A204.1 (cell line): ENCODE results near the gene TM7SF2.

Source experiments
- FAIRE-seq: peaks from 2 replicates; lab custom pipeline; 2012; peaks lifted over from hg19 to GRCh38; lab: Jason Lieb, UNC

Gene TM7SF2

DNA sequence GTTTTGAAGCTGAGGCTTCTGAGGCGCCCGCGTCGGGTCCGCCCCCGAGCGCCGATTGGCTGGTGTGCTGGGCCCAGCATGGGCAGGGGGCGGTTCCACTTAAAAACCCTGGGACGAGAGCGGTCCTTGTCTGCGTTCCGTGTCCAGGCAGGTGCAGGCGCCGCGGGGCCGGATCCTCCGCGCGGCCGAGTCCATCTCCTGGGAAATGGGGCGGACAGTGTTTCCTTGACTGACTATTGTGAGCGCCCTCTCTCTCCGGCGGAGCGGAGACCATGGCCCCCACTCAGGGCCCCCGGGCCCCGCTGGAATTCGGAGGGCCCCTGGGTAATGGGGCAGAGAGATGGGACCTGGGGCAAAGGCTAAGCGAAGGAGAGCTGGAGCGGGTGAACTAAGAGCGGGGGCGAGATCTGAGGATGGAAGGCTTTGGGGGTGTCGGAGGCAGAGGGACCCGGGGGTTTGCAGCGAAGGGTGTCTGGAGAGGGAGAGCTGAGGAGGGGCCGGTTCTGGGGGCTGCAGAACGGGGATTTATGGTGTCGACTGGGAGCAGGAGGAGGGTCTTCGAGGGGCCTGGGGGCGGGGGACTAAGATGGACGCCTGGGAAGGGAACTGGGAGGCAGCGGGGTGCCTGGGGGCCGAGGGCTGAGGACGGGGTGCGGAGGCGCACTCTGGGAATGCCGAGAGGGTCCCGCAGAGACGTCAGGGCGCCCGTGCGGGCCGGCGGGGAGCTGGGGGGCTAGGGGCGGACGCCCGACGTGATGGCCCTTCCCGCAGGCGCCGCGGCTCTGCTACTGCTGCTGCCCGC, at the start of gene TM7SF2:
TM7SF2 (plus strand) TSS at position 129 of the 802 bp plus-strand sequence; CDS start at position 273, 144 bp downstream.
- FAIRE-seq = no peak

DNA sequence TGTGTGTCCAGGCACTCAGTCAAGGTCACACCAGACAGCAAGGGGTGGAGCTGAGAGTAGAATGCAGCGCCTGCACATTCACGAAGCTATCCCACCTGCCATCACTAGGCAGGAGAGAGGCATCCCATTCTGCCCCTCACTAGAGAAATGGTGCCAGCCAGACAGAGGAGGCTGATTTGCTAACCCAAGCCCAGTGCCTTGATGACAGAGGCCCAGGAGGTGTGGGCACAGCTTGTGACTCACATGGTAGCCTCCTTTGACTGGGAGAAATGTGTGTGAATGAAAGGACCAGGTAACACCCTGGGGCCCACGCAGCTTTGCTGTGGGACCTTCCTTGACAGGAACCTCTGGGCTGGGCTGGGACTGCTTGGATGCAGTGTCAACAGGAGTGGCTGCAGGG, 48.1 kb upstream of the TM7SF2 start:
- no peak for FAIRE-seq

DNA sequence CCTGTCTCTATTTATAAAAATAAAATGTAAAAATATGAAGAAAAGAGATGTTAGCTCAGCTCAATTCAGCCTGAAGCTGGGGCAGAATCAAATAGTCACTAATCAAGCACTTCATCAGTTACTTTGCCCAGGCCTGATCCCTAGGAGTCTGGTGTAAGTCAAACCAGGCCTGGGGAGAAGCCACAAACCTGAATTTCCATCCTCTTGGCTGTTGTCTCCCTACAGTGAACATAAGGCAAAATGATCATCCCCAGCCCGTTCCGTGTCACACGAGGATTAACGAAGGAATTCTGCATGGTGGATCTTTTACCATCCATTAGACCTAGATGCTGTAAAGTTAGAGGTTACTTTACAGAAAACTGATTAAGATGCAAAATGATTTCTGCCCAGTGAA, 46.8 kb upstream of the TM7SF2 start:
- no peak for FAIRE-seq

DNA sequence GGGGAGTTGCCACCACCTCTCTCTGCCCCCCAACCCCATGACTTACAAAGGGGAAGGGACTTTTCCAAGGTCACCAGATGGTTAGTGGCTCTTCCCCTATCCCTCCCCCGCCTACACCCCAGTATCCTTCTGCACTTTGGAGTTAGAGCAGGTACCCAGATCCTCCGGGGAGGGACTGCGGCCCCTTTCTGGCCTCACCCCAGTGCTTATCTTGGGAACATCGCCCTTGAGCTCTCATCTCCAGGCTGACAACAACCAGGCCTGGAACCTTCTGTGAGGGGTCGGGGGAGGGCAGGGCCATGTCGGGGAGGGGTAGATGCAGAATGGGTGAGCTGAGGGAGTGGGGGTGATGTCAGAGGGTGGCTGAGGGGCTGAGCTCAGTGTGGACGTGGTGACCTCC, 45.8 kb upstream of the TM7SF2 start:
- no peak for FAIRE-seq

DNA sequence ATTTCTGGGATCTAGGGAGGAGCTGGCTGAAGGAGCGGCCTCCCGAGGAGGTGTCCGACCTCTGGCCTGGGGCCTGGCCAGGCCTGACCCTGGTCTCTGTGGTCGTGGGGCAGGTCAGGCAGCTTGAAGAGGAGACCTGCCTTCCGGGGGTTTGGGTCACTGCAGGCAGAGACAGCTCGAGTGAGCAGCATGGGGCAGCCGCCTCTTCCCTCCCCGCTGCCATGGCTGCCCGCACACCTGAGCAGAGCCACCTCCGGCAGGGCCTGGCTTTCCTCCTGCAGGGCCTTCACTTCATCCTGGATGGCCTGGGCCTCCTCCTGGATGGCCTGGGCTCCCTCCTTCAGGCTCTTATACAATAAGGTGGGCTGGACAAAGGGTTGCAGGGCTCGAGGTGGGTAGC, 45.4 kb upstream of the TM7SF2 start:
- no peak for FAIRE-seq

DNA sequence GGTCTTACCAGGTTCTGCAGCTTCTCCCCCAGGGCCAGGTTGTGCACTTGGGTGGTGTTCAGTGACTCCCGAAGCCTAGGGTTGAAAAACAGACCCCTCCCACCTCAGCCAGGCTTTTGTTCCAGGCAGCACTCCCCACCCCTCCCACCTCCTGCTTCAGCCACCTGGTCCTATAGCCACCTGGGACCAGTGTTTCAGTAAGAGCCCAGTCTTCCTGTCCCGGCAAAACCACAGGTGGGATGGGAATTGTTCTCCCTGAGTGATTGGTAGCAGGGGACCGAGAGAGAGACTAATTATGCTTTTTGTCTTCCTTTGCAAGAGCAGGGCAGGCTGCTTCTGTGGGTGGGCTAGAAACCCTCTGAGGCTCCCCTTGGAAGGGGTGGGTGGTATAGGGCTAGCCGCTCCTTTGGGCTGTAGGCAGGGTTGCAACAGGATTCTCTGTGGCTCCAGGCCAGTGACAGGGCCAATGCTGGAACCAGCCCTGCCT, 44.8 kb upstream of the TM7SF2 start:
- FAIRE-seq = no peak

DNA sequence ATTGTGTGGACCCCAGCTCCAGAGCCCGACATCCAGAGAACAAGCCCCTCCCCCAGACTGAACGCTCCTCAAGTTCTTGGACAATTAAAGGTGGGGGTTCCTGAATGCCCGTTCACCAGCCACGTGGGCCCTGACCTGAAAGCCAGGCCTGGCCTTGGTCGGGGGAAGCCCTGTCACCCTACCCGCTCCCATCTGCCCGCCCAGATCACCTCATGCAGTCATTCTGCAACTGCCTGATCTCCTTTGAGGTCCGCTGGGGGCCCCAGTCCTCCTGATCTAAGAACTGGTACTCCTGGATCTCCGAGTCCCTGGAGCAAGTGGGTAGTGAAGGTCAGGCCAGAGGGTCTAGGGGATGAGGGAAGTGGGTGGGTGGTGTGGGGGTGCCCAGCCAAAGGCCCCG, 44.2 kb upstream of the TM7SF2 start:
- no peak for FAIRE-seq

DNA sequence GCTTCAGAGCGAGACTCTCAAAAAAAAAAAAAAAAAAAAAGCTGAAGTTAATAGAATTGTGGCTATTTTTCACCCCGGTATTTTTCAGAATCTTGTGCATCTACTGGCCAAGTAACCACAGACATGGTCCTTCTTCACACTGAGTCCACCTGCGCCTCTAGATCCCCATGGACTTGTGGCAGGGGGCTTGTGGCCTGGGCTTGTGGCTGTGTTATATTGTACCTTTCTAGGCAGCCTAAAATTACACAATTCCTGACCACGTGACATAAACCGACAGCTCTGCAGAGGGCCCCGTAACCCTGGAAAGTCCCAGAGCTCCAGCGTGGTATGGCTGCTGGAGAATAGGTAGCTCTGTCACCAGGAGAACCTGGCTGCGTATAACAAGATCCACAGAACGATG, 42.5 kb upstream of the TM7SF2 start:
- FAIRE-seq = no peak

DNA sequence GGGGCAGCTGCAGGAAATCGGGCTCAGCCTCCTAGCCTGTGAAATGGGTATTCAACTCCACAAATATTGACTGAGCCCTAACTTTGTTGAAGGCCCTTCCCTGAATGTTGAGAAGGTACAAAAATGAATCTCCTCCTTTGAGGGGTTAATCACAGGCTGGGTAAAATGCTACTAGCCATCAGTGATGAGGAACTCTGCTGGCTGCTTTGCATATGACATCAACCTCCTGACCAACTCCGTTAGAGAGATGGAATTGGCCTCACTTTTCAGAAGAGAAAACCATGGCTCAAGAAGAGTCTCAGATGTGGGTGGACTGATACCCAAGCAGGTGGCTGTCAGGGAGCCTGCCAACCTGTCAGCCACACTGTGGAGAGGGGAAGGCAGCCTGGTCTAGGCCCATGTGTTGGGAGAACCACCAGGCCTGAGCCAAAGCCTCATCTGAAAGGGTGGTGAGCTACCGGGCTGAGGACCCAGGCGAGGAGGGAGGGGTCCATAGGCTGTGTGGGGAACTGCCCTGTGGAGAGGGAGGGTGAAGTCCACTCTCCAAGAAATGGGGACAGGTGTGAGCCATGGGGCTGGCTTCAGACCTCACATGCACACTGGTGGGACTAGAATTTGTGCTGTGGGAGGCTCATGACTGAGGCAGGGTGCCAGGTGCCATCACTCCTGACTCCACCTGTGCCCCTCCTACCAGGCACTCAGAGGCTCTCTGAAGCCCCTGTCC, 39.6 kb upstream of the TM7SF2 start:
- FAIRE-seq = no peak

DNA sequence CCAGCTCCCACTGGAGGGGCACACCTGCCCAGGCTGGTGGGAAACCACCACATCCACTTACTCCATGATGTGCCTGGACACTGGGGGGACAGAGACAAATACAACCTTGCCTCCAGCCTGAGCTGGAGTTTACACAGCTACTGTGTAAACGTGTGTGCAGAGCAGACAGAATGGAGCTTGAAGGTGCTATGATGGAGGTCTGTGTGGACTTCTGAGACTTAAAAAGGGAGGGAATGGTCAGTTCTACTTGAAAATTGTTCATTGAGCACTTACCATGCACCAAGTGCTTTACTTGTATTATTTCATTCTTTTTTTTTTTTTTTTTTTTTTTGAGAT, 39.1 kb upstream of the TM7SF2 start:
- FAIRE-seq = no peak

DNA sequence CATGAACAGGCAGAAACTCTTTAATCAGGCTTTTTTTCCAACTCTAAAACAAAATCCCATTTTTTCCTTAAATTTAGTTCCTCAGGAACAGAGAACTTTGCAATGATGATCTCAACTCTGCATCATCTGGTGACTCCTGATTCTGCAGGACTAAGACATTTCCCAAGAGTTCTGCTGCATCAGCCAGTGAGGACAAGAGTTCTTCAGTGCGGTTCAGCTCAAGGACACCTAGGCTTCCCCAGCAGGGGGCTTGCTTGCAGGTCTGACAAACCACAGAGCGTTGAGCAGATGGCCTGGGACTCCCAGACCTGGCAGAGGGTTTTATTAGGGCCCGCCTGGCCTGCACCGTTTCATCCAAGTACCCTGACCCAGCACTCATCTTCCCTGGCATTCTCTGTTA, 34.2 kb upstream of the TM7SF2 start:
- no peak for FAIRE-seq

DNA sequence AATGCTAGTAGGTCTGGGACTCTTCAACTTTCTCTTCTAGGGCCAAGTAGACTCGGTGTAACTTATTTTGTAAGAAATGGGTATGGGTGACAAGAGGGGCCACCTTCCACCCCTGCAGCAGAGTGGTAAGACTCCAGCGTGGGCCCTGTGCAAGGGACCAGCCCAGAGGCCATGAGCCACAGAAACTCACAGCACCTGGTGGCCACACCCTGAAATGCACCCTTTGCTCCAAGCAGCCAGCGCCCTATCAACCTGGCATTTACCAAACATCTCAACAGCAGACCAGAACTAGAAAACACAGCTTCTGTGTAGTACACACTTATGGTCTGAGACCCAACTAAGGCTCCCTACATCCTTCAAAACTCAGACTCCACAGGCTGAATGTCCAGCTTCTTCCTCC, 33.5 kb upstream of the TM7SF2 start:
- no peak for FAIRE-seq

DNA sequence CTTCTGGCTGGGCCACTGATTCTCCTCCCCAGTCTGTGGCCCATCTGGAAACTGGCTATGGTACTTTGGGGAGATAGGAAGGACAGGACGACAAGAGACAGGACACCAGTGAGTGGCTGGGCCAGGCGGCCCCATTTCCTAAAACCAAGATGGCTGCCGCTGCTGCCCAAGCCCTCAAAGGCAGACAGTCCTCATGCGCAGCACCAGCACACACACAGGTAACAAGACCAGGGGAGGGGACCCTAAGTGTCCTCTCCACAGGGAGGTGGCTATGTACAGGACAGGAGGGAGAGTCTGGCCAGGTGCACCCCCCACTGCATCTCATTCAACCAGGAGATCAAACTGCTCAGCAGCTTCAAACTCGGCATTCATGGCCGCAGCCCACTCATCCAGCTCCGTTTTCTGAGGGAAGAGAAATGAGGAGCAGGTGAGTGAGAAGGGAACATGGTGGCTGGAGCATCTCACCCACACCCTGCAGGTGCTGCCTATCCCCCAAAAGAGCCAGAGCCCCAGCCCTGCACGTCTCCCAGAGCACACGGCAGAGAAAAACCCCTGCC, 32.8 kb upstream of the TM7SF2 start:
- no peak for FAIRE-seq

DNA sequence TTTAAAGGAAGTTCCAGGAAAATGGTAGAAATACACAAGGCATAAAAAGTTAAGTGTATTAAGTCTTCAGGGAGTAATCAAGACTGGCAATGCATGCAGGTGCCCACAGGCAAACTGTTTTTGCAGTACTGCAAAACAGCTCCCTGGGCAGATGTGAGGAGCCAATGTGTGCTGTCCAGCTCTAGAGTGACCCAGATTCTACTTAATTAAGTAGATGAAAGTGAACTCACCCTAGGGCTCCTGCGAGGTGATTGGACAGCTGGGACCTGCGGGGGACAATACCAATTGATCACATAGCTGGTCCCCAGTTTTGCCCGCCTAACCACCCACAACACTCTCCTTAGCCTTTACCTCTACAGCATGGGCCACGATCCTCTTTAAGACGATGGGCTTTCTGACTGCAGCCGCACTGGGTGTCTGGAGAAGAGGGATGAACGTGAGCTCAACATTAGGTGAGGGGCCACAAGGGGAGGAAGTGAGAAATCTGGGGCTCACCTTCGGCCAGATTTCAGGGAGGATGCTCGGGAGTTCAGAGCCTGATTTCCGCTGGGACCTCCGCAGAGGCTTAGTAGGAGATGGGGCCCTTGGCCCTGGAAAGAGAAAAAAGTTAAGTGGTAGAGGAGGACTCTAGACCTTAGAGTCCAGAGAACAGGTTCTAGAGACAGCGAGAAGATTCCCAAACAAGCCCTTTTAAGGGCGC, 28.4 kb upstream of the TM7SF2 start:
- no peak for FAIRE-seq

DNA sequence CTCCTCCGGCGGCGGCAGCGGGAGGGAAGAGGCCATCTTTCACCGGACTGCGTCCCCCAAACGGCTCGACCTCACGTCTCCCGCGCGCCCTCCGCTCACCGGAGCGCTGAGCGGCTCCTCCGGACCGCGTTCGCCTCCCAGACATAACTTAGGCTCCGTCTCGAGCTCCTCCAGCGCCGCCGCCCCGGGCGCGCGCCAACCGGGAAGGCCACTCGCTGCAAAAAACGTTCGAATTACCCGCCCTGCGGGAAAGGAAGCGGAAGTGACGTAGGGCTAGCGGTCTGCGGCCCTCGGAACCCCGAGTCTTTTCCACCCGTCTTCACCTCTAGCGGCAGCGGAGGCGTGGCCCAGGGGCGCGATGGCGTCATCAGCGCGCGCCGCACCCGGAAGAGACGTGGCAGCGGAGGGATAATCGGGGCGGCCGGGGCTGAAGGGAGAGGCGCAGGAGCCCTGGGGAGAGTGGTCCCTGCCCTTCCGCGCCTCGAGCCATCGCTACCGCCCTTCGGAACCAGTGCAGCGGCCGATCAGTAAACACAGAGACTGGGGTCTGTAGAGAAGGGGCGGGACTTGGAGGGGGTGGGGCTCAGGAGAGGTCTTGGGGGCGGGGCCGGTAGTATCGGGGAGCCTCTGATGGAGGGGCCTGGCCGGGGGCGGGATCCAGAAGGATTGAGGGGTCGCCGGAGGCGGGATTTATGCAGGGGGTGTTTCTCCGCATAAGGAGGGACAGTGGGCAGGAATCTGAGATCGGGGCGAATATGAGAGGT, 27.7 kb upstream of the TM7SF2 start, which contains the start of the genes CDCA5 and ZFPL1:
CDCA5 (minus strand) TSS at position 207 of the 764 bp plus-strand sequence; CDS start at position 145, 62 bp downstream.
ZFPL1 (plus strand) TSS at position 389 of the 764 bp plus-strand sequence. CDS start 477 bp downstream, outside the sequence.
- FAIRE-seq = peak; percentile 9

DNA sequence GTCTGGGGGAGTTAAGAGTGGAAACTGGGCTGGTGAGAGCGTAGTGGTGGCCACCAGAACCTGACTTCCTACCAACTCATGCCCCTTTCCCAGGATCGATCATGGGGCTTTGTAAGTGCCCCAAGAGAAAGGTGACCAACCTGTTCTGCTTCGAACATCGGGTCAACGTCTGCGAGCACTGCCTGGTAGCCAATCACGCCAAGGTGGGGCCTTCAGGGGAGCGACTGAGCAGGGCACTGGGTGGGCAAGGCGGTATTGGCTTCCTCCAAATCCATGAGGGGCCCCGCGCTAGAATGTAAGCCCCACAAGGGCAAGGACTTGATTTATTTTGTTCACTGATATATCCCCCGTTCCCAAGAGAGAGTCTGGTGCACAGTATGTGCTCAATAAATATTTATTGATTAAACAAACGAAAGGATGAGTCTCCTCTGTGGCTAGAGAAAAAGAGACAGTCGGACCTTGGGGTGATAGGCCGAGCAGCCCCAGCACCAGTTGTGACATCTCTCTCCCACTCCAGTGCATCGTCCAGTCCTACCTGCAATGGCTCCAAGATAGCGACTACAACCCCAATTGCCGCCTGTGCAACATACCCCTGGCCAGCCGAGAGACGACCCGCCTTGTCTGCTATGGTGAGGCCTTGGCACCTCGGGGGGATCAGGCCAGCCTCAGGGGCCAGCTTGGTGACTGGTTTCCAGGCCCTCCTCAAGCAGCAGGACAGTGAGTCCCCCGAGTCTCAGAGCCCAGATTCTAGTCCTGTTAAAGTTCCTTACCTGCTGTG, 26.9 kb upstream of the TM7SF2 start:
- no peak for FAIRE-seq

DNA sequence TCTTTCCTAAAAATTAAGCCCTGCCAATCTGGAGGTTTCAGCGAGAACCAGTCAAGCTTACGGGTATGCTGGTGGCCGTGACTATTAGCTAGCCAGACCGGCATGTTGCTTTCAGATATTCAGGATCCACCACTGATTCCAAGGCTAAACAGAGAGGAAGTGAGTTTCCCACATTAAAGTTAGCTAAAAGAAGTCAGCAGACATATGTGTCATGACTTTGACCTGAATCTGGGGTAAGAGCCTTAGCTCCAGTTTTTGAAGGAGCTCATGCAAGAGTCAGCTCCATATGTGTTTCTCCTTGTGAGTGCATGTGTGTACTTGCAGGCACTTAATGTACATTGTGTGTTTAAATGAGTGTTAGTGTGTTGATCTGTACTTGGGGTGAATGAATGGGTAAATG, 26.2 kb upstream of the TM7SF2 start:
- FAIRE-seq = no peak

DNA sequence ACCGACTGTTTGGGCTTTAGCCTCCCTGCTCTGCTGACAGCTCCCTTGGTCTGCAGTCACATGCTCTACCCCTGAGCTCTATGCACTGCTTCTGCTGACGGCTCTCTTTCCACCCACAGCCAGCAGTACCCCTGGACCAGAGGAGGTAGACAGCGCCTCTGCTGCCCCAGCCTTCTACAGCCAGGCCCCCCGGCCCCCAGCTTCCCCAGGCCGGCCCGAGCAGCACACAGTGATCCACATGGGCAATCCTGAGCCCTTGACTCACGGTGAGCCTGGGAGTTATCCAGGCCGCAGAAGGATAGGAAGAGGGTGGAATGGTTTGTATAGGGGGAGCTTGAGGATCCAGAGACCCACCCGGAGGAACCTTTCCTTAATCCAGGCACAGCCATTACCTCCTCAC, 24.9 kb upstream of the TM7SF2 start:
- FAIRE-seq = no peak

DNA sequence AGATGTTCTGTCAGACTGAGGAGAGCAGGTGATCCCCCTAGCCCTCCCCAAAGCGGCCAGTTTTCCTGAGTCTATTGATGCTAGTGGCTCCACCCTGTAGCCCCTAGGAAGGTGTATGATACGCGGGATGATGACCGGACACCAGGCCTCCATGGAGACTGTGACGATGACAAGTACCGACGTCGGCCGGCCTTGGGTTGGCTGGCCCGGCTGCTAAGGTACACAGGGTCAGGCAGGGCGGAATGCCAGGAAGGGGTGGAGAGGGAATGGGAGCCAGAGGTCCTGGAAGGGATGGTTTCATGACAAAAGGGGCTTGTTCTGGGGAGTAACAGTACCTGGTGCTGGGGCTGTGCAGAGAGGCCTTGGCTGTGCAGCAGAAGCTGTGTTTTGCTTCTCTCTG, 24.5 kb upstream of the TM7SF2 start:
- FAIRE-seq = no peak

DNA sequence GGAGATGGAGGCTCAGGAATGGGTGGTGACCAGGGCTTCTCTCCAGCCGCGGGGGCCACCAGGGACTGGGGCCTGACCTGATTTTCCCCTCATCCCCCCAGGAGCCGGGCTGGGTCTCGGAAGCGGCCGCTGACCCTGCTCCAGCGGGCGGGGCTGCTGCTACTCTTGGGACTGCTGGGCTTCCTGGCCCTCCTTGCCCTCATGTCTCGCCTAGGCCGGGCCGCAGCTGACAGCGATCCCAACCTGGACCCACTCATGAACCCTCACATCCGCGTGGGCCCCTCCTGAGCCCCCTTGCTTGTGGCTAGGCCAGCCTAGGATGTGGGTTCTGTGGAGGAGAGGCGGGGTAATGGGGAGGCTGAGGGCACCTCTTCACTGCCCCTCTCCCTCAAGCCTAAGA, 23.8 kb upstream of the TM7SF2 start:
- no peak for FAIRE-seq

DNA sequence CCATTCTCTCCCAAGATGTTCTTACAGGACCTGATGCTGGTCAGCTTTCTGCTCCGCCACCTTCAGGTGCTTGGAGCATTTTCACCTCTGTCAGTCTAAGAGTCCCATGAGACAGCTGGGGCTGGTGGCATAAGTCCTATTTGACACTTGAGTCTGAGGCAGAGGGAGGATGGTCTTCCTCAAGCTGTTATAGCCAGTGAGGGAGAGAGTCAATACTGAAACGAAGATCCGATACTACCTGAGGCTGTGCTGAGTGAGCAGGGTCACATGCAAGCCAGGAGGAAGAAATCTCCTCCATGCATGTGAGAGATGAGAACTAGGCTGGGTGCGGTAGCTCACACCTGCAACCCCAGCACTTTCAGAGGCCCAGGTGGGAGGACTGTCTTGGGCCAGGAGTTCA, 22.1 kb upstream of the TM7SF2 start:
- no peak for FAIRE-seq
